ENCODE results near the gene PLEKHG4B. TPM values are rescaled to one million over a fixed set of nuclear protein-coding genes. Genes with fewer than 3 reads are reported as not detected.
"Not testable (repeated sequence)": the region's sequence is repeated elsewhere in the genome, so short reads cannot be mapped to it uniquely, and the experiment has no call there.

Gene PLEKHG4B
- total RNA-seq, 1 donor from 2014 or later: 70.0 TPM

- peaks cover 42% of the 10 kb centered on the region for H3K4me1 Mint-ChIP-seq
- TF ChIP-seq, protein P1, sequence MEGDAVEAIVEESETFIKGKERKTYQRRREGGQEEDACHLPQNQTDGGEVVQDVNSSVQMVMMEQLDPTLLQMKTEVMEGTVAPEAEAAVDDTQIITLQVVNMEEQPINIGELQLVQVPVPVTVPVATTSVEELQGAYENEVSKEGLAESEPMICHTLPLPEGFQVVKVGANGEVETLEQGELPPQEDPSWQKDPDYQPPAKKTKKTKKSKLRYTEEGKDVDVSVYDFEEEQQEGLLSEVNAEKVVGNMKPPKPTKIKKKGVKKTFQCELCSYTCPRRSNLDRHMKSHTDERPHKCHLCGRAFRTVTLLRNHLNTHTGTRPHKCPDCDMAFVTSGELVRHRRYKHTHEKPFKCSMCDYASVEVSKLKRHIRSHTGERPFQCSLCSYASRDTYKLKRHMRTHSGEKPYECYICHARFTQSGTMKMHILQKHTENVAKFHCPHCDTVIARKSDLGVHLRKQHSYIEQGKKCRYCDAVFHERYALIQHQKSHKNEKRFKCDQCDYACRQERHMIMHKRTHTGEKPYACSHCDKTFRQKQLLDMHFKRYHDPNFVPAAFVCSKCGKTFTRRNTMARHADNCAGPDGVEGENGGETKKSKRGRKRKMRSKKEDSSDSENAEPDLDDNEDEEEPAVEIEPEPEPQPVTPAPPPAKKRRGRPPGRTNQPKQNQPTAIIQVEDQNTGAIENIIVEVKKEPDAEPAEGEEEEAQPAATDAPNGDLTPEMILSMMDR (IDR thresholded peaks at IDR 0.05; ENCODE audit: unreplicated experiment): no peak
- peak overlapping the region; percentile 74 for H3K27ac Mint-ChIP-seq
- no peak overlapping the region for H3K4me3 Mint-ChIP-seq
- DNase-seq (ENCODE audit: low spot score in 2 of 2, unreplicated experiment in 2 of 2): no peak
- no peaks in the 10 kb centered on the region for H3K9me3 Mint-ChIP-seq
- H3K36me3 Mint-ChIP-seq: peaks cover 7% of the 10 kb centered on the region
- peaks cover 3% of the 10 kb centered on the region for H3K27me3 Mint-ChIP-seq (ENCODE audit: low read depth)
Measured at GRCh38 chr5:96976-97660, 5.2 kb downstream of the PLEKHG4B start.

DNA sequence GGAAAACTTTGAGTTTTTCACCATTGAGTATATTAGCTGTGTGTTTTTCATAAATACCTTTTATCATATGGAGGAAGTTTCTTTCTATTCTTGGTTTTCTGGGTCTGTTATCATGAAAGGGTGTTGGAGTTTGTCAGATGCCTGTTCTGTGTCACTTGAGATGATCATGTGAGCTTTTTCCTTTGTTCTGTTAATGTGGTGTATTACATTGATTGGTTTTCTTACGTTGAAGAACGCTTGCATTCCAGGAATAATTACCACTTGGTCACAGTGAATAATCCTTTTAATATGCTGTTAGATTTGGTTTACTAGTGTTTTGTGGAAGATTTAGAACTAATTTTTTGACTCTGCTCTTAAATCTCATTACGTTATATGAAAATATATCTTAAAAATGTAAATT is 7.8 kb downstream of the PLEKHG4B start:
- Mint-ChIP-seq H3K27ac (peak overlapping the region; percentile 24), H3K4me3 (no peak overlapping the region)
- TF ChIP-seq, protein P1 (IDR thresholded peaks at IDR 0.05; ENCODE audit: unreplicated experiment): no peak

GRCh38 chr5:102411-103043 is 10.6 kb downstream of the PLEKHG4B start:
- Mint-ChIP-seq H3K27ac (no peak overlapping the region), H3K27me3 (ENCODE audit: low read depth) (peaks cover 2% of the 10 kb centered on the region), H3K9me3 (no peaks in the 10 kb centered on the region), H3K36me3 (no peaks in the 10 kb centered on the region), H3K4me1 (peaks cover 36% of the 10 kb centered on the region), H3K4me3 (no peak overlapping the region)
- DNase-seq (ENCODE audit: low spot score in 2 of 2, unreplicated experiment in 2 of 2): no peak
- TF ChIP-seq, protein P1 (IDR thresholded peaks at IDR 0.05; ENCODE audit: unreplicated experiment): no peak

More for the DNA sequence above, 7.8 kb downstream of the PLEKHG4B start:
- Mint-ChIP-seq H3K27me3 (ENCODE audit: low read depth) (peaks cover 5% of the 10 kb centered on the region), H3K36me3 (peaks cover 6% of the 10 kb centered on the region), H3K4me1 (peaks cover 32% of the 10 kb centered on the region), H3K9me3 (no peaks in the 10 kb centered on the region)
- no peak for DNase-seq (ENCODE audit: low spot score in 2 of 2, unreplicated experiment in 2 of 2)

DNA sequence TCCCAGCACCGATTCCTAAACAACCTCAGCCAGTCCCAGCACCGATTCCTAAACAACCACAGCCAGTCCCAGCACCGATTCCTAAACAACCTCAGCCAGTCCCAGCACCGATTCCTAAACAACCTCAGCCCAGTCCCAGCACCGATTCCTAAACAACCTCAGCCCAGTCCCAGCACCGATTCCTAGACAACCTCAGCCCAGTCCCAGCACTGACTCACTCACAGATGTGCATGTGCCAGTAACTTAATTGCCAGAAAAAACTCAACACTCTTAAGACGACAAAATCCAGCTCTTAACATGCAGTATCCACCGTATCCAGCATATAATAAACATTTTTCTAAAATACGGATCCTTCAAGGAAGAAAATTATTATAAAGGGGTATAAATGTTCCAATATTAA is 12.1 kb downstream of the PLEKHG4B start:
- H3K9me3 Mint-ChIP-seq; DNase-seq (ENCODE audit: low spot score in 2 of 2, unreplicated experiment in 2 of 2); H3K27me3 Mint-ChIP-seq (ENCODE audit: low read depth); H3K36me3 Mint-ChIP-seq; H3K4me3 Mint-ChIP-seq: not testable (repeated sequence)
- Mint-ChIP-seq H3K4me1 (peaks cover 34% of the 10 kb centered on the region), H3K27ac (peak overlapping the region; percentile 45)

GRCh38 chr5:104778-105296 is 12.9 kb downstream of the PLEKHG4B start:
- TF ChIP-seq, protein P1 (IDR thresholded peaks at IDR 0.05; ENCODE audit: unreplicated experiment): no peak
- Mint-ChIP-seq H3K27me3 (ENCODE audit: low read depth) (peaks cover 2% of the 10 kb centered on the region), H3K4me3 (no peak overlapping the region), H3K9me3 (no peaks in the 10 kb centered on the region), H3K27ac (peak overlapping the region; percentile 75), H3K4me1 (peaks cover 26% of the 10 kb centered on the region), H3K36me3 (no peaks in the 10 kb centered on the region)
- DNase-seq (ENCODE audit: low spot score in 2 of 2, unreplicated experiment in 2 of 2): no peak

- no peak for DNase-seq (ENCODE audit: low spot score in 2 of 2, unreplicated experiment in 2 of 2)
- TF ChIP-seq, protein P1 (IDR thresholded peaks at IDR 0.05; ENCODE audit: unreplicated experiment): no peak
- peaks cover 2% of the 10 kb centered on the region for H3K27me3 Mint-ChIP-seq (ENCODE audit: low read depth)
- H3K4me3 Mint-ChIP-seq: no peak overlapping the region
- peaks cover 5% of the 10 kb centered on the region for H3K36me3 Mint-ChIP-seq
- H3K9me3 Mint-ChIP-seq: no peaks in the 10 kb centered on the region
- peaks cover 25% of the 10 kb centered on the region for H3K4me1 Mint-ChIP-seq
- peak overlapping the region; percentile 75 for H3K27ac Mint-ChIP-seq
Measured at GRCh38 chr5:105504-106070, 13.6 kb downstream of the PLEKHG4B start.
